CD4-positive, CD25-positive, alpha-beta regulatory T cell (primary cell): Measurements from ENCODE around the gene CXorf65. TPM values are rescaled to one million over a fixed set of nuclear protein-coding genes. Genes with fewer than 3 reads are reported as not detected.

Experiments used
- ATAC-seq, 2 donors: fragments of 150-1000 bp; cut with Tn5 transposase; one replicate each; pipeline ENCODE4 v1.10.0; 2021; ENCODE audit warnings: low read depth in 2 of 2, moderate number of reproducible peaks in 2 of 2, moderate library complexity in 1 of 2
- DNase-seq, 3 donors: peaks; one replicate each; pipeline versions ENCODE4 v3.0.0 to v3.0.0-alpha.2; 2012 to 2022; ENCODE audit warnings: mixed read lengths in 1 of 3
- H3K27ac ChIP-seq: one replicate; pipeline ENCODE4 v1.7.0; 2013; ENCODE audit warnings: mild to moderate bottlenecking, low read length; ENCODE audit not compliant: insufficient read depth, poor library complexity, severe bottlenecking
- H3K27me3 ChIP-seq: one replicate; pipeline ENCODE4 v1.7.0; 2013; ENCODE audit warnings: low read length; ENCODE audit not compliant: control insufficient read depth, insufficient read depth
- H3K36me3 ChIP-seq: one replicate; pipeline ENCODE4 v1.7.0; 2013; ENCODE audit warnings: mild to moderate bottlenecking, low read length, moderate library complexity; ENCODE audit not compliant: control insufficient read depth, insufficient read depth
- H3K4me1 ChIP-seq: 2 replicates; pipeline ENCODE4 v1.7.0; 2013; ENCODE audit warnings: mild to moderate bottlenecking, low read length; ENCODE audit not compliant: insufficient read depth, control insufficient read depth, poor library complexity, severe bottlenecking
- H3K4me3 ChIP-seq: one replicate; pipeline ENCODE4 v1.7.0; 2013; ENCODE audit warnings: low read depth, mild to moderate bottlenecking, low read length, moderate library complexity
- H3K9me3 ChIP-seq, 2 experiments: 1 replicate in 1 of 2; 2 replicates in 1 of 2; pipeline ENCODE4 v1.7.0; 2013; ENCODE audit warnings: low read length in 2 of 2, mild to moderate bottlenecking in 1 of 2, moderate library complexity in 1 of 2; ENCODE audit not compliant: control insufficient read depth in 2 of 2
- H3K27ac Mint-ChIP-seq, 3 donors: one replicate each; pipeline ENCODE4 v1.8.0; 2020 to 2022; ENCODE audit warnings: mild to moderate bottlenecking in 3 of 3, mixed read lengths in 3 of 3, moderate library complexity in 2 of 3
- H3K27me3 Mint-ChIP-seq: one replicate; pipeline ENCODE4 v1.8.0; 2022; ENCODE audit warnings: mild to moderate bottlenecking, mixed read lengths
- H3K36me3 Mint-ChIP-seq: one replicate; pipeline ENCODE4 v1.8.0; 2020; ENCODE audit warnings: mixed read lengths
- H3K4me1 Mint-ChIP-seq, 4 donors: one replicate each; pipeline ENCODE4 v1.8.0; 2020 to 2022; ENCODE audit warnings: mixed read lengths in 4 of 4, mild to moderate bottlenecking in 1 of 4
- H3K4me3 Mint-ChIP-seq, 4 donors: one replicate each; pipeline ENCODE4 v1.8.0; 2020 to 2022; ENCODE audit warnings: mild to moderate bottlenecking in 4 of 4, mixed read lengths in 4 of 4, moderate library complexity in 3 of 4
- H3K9me3 Mint-ChIP-seq, 7 donors: one replicate each; pipeline ENCODE4 v1.8.0; 2020 to 2022; ENCODE audit warnings: mixed read lengths in 7 of 7, mild to moderate bottlenecking in 3 of 7, moderate library complexity in 2 of 7
- polyA plus RNA-seq, 4 donors: library from polyadenylated mRNA; unstranded; fragments of 300-500 nt; fragmentation: Illumina TruSeq; gene quantifications; one replicate each; pipeline ENCODE4 v1.2.3, GENCODE V29; 2021
- total RNA-seq: library from RNA; stranded (reverse); gene quantifications from one replicate; pipeline ENCODE4 v1.2.3, GENCODE V29; 2022

CXorf65 gene
- total RNA-seq: 81.0 TPM
- polyA plus RNA-seq: 1 to 10 TPM; 1.6 to 4.3 (median 3.2) TPM

GRCh38 chrX:71106427-71106826 is at the start of gene CXorf65:
Gene CXorf65 (minus strand): TSS chrX:71106740. CDS start chrX:71106556, 184 bp downstream.
- Mint-ChIP-seq H3K27me3 (no peaks in the 10 kb centered on the region), H3K4me3 (peak within 1 kb of the TSS; percentile 89 to 98 (median 93)), H3K27ac (peak within 1 kb of the TSS; percentile 92 to 100 (median 99)), H3K4me1 (peaks cover 0 to 94% (median 37%) of the 10 kb centered on the region in 4 donors), H3K36me3 (peaks cover 47% of the 10 kb centered on the region), H3K9me3 (no peaks in the 10 kb centered on the region)
- Histone ChIP-seq H3K27me3 (no peaks in the 10 kb centered on the region), H3K9me3 (no peaks in the 10 kb centered on the region), H3K4me1 (peaks cover 89% of the 10 kb centered on the region), H3K4me3 (peak within 1 kb of the TSS; percentile 96), H3K27ac (peak within 1 kb of the TSS; percentile 99), H3K36me3 (peaks cover 15% of the 10 kb centered on the region)
- ATAC-seq (no peak), DNase-seq (peak in 1 of 3 donors; percentile 48)

- Histone ChIP-seq H3K4me1 (peaks cover 7% of the 10 kb centered on the region), H3K27me3 (no peaks in the 10 kb centered on the region), H3K9me3 (no peaks in the 10 kb centered on the region), H3K27ac (no peak overlapping the region), H3K36me3 (no peaks in the 10 kb centered on the region), H3K4me3 (no peak overlapping the region)
- Mint-ChIP-seq H3K9me3 (no peaks in the 10 kb centered on the region), H3K4me3 (no peak overlapping the region), H3K27me3 (no peaks in the 10 kb centered on the region), H3K36me3 (peaks cover 3% of the 10 kb centered on the region), H3K4me1 (peaks cover 0 to 16% (median 6%) of the 10 kb centered on the region in 4 donors), H3K27ac (no peak overlapping the region)
- DNase-seq: no peak
- ATAC-seq: no peak
These were observed 48.1 kb upstream of the CXorf65 start for GRCh38 chrX:71154641-71155040.

- ATAC-seq: no peak
These were observed 47.7 kb upstream of the CXorf65 start for GRCh38 chrX:71154196-71154595.

GRCh38 chrX:71151366-71151765 is 44.8 kb upstream of the CXorf65 start:
- no peak overlapping the region for H3K27ac Mint-ChIP-seq
- no peaks in the 10 kb centered on the region for H3K27me3 ChIP-seq
- H3K36me3 Mint-ChIP-seq: peaks cover 3% of the 10 kb centered on the region
- no peak for DNase-seq
- no peaks in the 10 kb centered on the region for H3K9me3 ChIP-seq
- H3K4me3 ChIP-seq: no peak overlapping the region
- no peak for ATAC-seq
- no peaks in the 10 kb centered on the region for H3K9me3 Mint-ChIP-seq
- no peaks in the 10 kb centered on the region for H3K27me3 Mint-ChIP-seq
- no peak overlapping the region for H3K27ac ChIP-seq
- no peaks in the 10 kb centered on the region for H3K36me3 ChIP-seq
- H3K4me1 Mint-ChIP-seq: peaks cover 0 to 6% (median 4%) of the 10 kb centered on the region in 4 donors
- no peak overlapping the region for H3K4me3 Mint-ChIP-seq
- no peaks in the 10 kb centered on the region for H3K4me1 ChIP-seq

More at GRCh38 chrX:71154196-71154595, 47.7 kb upstream of the CXorf65 start:
- H3K4me3 ChIP-seq: no peak overlapping the region
- H3K27me3 ChIP-seq: no peaks in the 10 kb centered on the region
- no peaks in the 10 kb centered on the region for H3K36me3 ChIP-seq
- Mint-ChIP-seq H3K27me3 (no peaks in the 10 kb centered on the region), H3K9me3 (no peaks in the 10 kb centered on the region), H3K4me1 (peaks cover 0 to 12% (median 4%) of the 10 kb centered on the region in 4 donors), H3K36me3 (peaks cover 3% of the 10 kb centered on the region), H3K4me3 (no peak overlapping the region), H3K27ac (no peak overlapping the region)
- peaks cover 3% of the 10 kb centered on the region for H3K4me1 ChIP-seq
- no peak overlapping the region for H3K27ac ChIP-seq
- H3K9me3 ChIP-seq: no peaks in the 10 kb centered on the region
- DNase-seq: no peak

DNA sequence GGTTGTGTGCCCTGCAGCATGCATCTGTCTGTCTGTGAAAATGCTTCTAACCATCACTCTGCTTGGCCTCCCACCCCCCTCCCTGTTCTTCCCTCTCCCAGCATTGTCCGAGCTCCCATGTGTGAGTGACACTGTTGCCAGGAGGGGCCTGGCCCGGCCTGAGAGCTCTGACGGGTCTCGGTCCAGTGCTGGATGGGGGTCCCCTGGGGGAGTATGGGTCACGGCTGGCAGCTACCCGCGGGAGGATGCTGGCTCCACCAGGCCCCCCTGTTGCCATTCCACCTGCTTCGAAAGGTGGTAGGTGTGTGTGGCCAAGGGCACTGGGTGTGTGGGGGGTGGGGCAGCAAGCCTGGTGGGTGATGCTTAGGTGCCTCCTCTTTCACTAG is 41.7 kb upstream of the CXorf65 start:
- peaks cover 3% of the 10 kb centered on the region for H3K4me1 ChIP-seq
- DNase-seq (no peak), ATAC-seq (no peak)
- no peaks in the 10 kb centered on the region for H3K9me3 ChIP-seq
- no peaks in the 10 kb centered on the region for H3K36me3 ChIP-seq
- peaks cover 0 to 17% (median 7%) of the 10 kb centered on the region in 4 donors for H3K4me1 Mint-ChIP-seq
- no peak overlapping the region for H3K4me3 ChIP-seq
- no peak overlapping the region for H3K27ac ChIP-seq
- no peak overlapping the region for H3K4me3 Mint-ChIP-seq
- no peaks in the 10 kb centered on the region for H3K27me3 Mint-ChIP-seq
- no peaks in the 10 kb centered on the region for H3K36me3 Mint-ChIP-seq
- H3K9me3 Mint-ChIP-seq: no peaks in the 10 kb centered on the region
- no peak overlapping the region for H3K27ac Mint-ChIP-seq
- H3K27me3 ChIP-seq: no peaks in the 10 kb centered on the region

- H3K36me3 Mint-ChIP-seq: no peaks in the 10 kb centered on the region
- H3K9me3 Mint-ChIP-seq: no peaks in the 10 kb centered on the region
- DNase-seq (no peak), ATAC-seq (no peak)
- H3K4me3 Mint-ChIP-seq: no peak overlapping the region
- Histone ChIP-seq H3K9me3 (no peaks in the 10 kb centered on the region), H3K27me3 (no peaks in the 10 kb centered on the region), H3K36me3 (no peaks in the 10 kb centered on the region), H3K27ac (no peak overlapping the region), H3K4me1 (peaks cover 3% of the 10 kb centered on the region), H3K4me3 (no peak overlapping the region)
- peaks cover 0 to 17% (median 7%) of the 10 kb centered on the region in 4 donors for H3K4me1 Mint-ChIP-seq
- no peak overlapping the region for H3K27ac Mint-ChIP-seq
- H3K27me3 Mint-ChIP-seq: no peaks in the 10 kb centered on the region
These were observed 41.1 kb upstream of the CXorf65 start for GRCh38 chrX:71147496-71148277.

- Mint-ChIP-seq H3K36me3 (peaks cover 7% of the 10 kb centered on the region), H3K4me3 (peak within 1 kb of the TSS in 2 of 4 donors; percentile 27 to 70), H3K27ac (no peak within 1 kb of the TSS)
These were observed 38.1 kb upstream of the CXorf65 start, which contains the start of gene NLGN3 for GRCh38 chrX:71144651-71145050. Gene NLGN3 (plus strand): TSS chrX:71144841. CDS start chrX:71147750, 2,909 bp downstream.

More at GRCh38 chrX:71144651-71145050, 38.1 kb upstream of the CXorf65 start, which contains the start of gene NLGN3:
- H3K4me1 Mint-ChIP-seq: peaks cover 0 to 17% (median 7%) of the 10 kb centered on the region in 4 donors
- H3K4me1 ChIP-seq: peaks cover 3% of the 10 kb centered on the region
- no peaks in the 10 kb centered on the region for H3K9me3 ChIP-seq
- DNase-seq: no peak
- H3K27me3 ChIP-seq: no peaks in the 10 kb centered on the region
- H3K27me3 Mint-ChIP-seq: no peaks in the 10 kb centered on the region
- H3K36me3 ChIP-seq: peaks cover 8% of the 10 kb centered on the region
- ATAC-seq: no peak
- H3K9me3 Mint-ChIP-seq: no peaks in the 10 kb centered on the region
- H3K4me3 ChIP-seq: no peak within 1 kb of the TSS
- H3K27ac ChIP-seq: no peak within 1 kb of the TSS
